ENCODE results near the gene APLP2. TPM values are rescaled to one million over a fixed set of nuclear protein-coding genes. Genes with fewer than 3 reads are reported as not detected.

APLP2 gene
- polyA plus RNA-seq, 3 donors = 486 to 622 (median 591) TPM

- DNase-seq = no peak
- peaks cover 95% of the 10 kb centered on the region for H3K79me2 ChIP-seq (ENCODE audit: insufficient read depth, low read length)
- intact Hi-C loops (cut with micrococcal nuclease) = no loop called here
- TF ChIP-seq, protein P1, sequence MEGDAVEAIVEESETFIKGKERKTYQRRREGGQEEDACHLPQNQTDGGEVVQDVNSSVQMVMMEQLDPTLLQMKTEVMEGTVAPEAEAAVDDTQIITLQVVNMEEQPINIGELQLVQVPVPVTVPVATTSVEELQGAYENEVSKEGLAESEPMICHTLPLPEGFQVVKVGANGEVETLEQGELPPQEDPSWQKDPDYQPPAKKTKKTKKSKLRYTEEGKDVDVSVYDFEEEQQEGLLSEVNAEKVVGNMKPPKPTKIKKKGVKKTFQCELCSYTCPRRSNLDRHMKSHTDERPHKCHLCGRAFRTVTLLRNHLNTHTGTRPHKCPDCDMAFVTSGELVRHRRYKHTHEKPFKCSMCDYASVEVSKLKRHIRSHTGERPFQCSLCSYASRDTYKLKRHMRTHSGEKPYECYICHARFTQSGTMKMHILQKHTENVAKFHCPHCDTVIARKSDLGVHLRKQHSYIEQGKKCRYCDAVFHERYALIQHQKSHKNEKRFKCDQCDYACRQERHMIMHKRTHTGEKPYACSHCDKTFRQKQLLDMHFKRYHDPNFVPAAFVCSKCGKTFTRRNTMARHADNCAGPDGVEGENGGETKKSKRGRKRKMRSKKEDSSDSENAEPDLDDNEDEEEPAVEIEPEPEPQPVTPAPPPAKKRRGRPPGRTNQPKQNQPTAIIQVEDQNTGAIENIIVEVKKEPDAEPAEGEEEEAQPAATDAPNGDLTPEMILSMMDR (IDR thresholded peaks at IDR 0.05) = no peak
- peak overlapping the region in 1 of 2 donors; percentile 70 for H3K27ac ChIP-seq (ENCODE audit: low read depth in 1 of 2, low read length in 2 of 2)
- no peak overlapping the region for H3K9ac ChIP-seq (ENCODE audit: insufficient read depth, low read length, poor library complexity, severe bottlenecking)
- H3K4me3 ChIP-seq (replicated peaks in 1 of 3; ENCODE audit: low read depth in 2 of 3, low read length in 3 of 3) = no peak overlapping the region
- H3K4me2 ChIP-seq (replicated peaks; ENCODE audit: extremely low read depth, low read length, poor library complexity, severe bottlenecking) = no peak overlapping the region
- no peaks in the 10 kb centered on the region for H3K27me3 ChIP-seq (ENCODE audit: control insufficient read depth in 2 of 2, insufficient read depth in 2 of 2, low read length in 2 of 2)
- H3K27me3 Mint-ChIP-seq (ENCODE audit: low read depth in 3 of 3) = no peaks in the 10 kb centered on the region
- no peaks in the 10 kb centered on the region for H3K36me3 ChIP-seq (replicated peaks in 1 of 2; ENCODE audit: control insufficient read depth in 1 of 2, insufficient read depth in 2 of 2, low read length in 2 of 2)
- H4K20me1 ChIP-seq (ENCODE audit: insufficient read depth, low read length) = peaks cover 95% of the 10 kb centered on the region
- H3K27ac Mint-ChIP-seq = peak overlapping the region in 3 of 7 donors; percentile 6 to 87 (median 61)
- WGBS (ENCODE audit: insufficient coverage) = 80% methylated on average over 1 of the region's 2 CpGs
- H3K9me3 ChIP-seq (replicated peaks in 1 of 2; ENCODE audit: control insufficient read depth in 1 of 2, insufficient read depth in 1 of 2, low read length in 2 of 2) = no peaks in the 10 kb centered on the region
- H2AFZ ChIP-seq (ENCODE audit: insufficient read depth, low read depth, low read length, poor library complexity, severe bottlenecking) = no peak overlapping the region
- H3K4me1 Mint-ChIP-seq = peaks cover 79% of the 10 kb centered on the region
- H3K4me1 ChIP-seq (ENCODE audit: control insufficient read depth in 1 of 2, insufficient read depth in 2 of 2, low read length in 2 of 2) = peaks cover 68 to 86% of the 10 kb centered on the region in 2 donors
- H3K4me3 Mint-ChIP-seq = no peak overlapping the region
- H3K36me3 Mint-ChIP-seq = peaks cover 3 to 10% of the 10 kb centered on the region in 2 donors
- no peaks in the 10 kb centered on the region for H3K9me3 Mint-ChIP-seq
These were observed 27.1 kb downstream of the APLP2 start for GRCh38 chr11:130096823-130097222.

DNA sequence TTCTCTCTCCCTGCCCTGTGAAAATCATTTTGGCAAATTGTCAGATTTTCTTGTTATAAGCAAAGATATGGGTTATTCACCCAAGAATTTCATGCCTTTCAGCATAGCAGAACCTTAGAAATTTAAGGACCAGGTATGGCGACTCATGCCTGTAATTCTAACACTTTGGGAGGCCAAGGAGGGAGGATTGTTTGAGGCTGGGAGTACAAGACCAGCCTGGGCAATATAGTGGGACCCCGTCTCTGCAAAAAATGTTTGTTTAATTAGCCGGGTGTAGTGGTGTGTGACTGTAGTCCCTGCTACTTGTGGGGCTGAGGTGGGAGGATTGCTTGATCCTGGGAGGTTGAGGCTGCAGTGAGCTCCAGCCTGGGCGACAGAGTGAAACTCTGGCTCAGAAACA is 27.6 kb downstream of the APLP2 start:
- Mint-ChIP-seq H3K27ac (peak overlapping the region in 6 of 7 donors; percentile 8 to 64 (median 44)), H3K4me1 (peaks cover 83% of the 10 kb centered on the region), H3K4me3 (no peak overlapping the region), H3K9me3 (no peaks in the 10 kb centered on the region), H3K36me3 (peaks cover 3 to 11% of the 10 kb centered on the region in 2 donors), H3K27me3 (ENCODE audit: low read depth in 3 of 3) (no peaks in the 10 kb centered on the region)
- WGBS (ENCODE audit: insufficient coverage) = 96% methylated on average over 3 of the region's 4 CpGs
- Histone ChIP-seq H3K27me3 (ENCODE audit: control insufficient read depth in 2 of 2, insufficient read depth in 2 of 2, low read length in 2 of 2) (no peaks in the 10 kb centered on the region), H3K36me3 (replicated peaks in 1 of 2; ENCODE audit: control insufficient read depth in 1 of 2, insufficient read depth in 2 of 2, low read length in 2 of 2) (no peaks in the 10 kb centered on the region), H2AFZ (ENCODE audit: insufficient read depth, low read depth, low read length, poor library complexity, severe bottlenecking) (no peak overlapping the region), H3K4me1 (ENCODE audit: control insufficient read depth in 1 of 2, insufficient read depth in 2 of 2, low read length in 2 of 2) (peaks cover 71 to 91% of the 10 kb centered on the region in 2 donors), H3K4me3 (replicated peaks in 1 of 3; ENCODE audit: low read depth in 2 of 3, low read length in 3 of 3) (no peak overlapping the region), H3K4me2 (replicated peaks; ENCODE audit: extremely low read depth, low read length, poor library complexity, severe bottlenecking) (no peak overlapping the region), H3K27ac (ENCODE audit: low read depth in 1 of 2, low read length in 2 of 2) (peak overlapping the region in 1 of 2 donors; percentile 21), H4K20me1 (ENCODE audit: insufficient read depth, low read length) (peaks cover 99% of the 10 kb centered on the region), H3K9ac (ENCODE audit: insufficient read depth, low read length, poor library complexity, severe bottlenecking) (no peak overlapping the region), H3K79me2 (ENCODE audit: insufficient read depth, low read length) (peaks cover 99% of the 10 kb centered on the region), H3K9me3 (replicated peaks in 1 of 2; ENCODE audit: control insufficient read depth in 1 of 2, insufficient read depth in 1 of 2, low read length in 2 of 2) (no peaks in the 10 kb centered on the region)
- TF ChIP-seq, protein P1 (IDR thresholded peaks at IDR 0.05) = no peak
- intact Hi-C loops (cut with micrococcal nuclease) = no loop called here
- DNase-seq = no peak
